Liver (tissue), 9 donors: Measurements from ENCODE around the gene SDF2L1. TPM values are rescaled to one million over a fixed set of nuclear protein-coding genes. Genes with fewer than 3 reads are reported as not detected.

ENCODE experiments used
- DNase-seq: peaks from one replicate; pipeline ENCODE4 v3.0.0-alpha.2; 2017; ENCODE audit warnings: low spot score
- H3K27ac ChIP-seq, 2 donors: one replicate each; pipeline ENCODE4 v1.7.0; 2013; ENCODE audit warnings: inconsistent platforms in 2 of 2, low read length in 2 of 2, control low read depth in 1 of 2, low read depth in 1 of 2, mild to moderate bottlenecking in 1 of 2
- H3K27me3 ChIP-seq, 4 donors: one replicate each; pipeline versions ENCODE4 v1.6.1 to v1.7.0; 2013; ENCODE audit warnings: low read length in 3 of 4, inconsistent platforms in 1 of 4, mild to moderate bottlenecking in 1 of 4, moderate library complexity in 1 of 4; ENCODE audit not compliant: control insufficient read depth in 4 of 4, insufficient read depth in 4 of 4
- H3K36me3 ChIP-seq, 4 donors: one replicate each; pipeline versions ENCODE4 v1.6.1 to v1.7.0; 2013; ENCODE audit warnings: low read length in 3 of 4, mild to moderate bottlenecking in 3 of 4, low read depth in 1 of 4, moderate library complexity in 1 of 4; ENCODE audit not compliant: control insufficient read depth in 4 of 4, insufficient read depth in 3 of 4
- H3K4me1 ChIP-seq, 4 donors: one replicate each; pipeline versions ENCODE4 v1.6.1 to v1.7.0; 2013; ENCODE audit warnings: low read length in 3 of 4, mild to moderate bottlenecking in 3 of 4, moderate library complexity in 1 of 4; ENCODE audit not compliant: control insufficient read depth in 4 of 4, insufficient read depth in 4 of 4
- H3K4me3 ChIP-seq, 3 donors: one replicate each; pipeline versions ENCODE4 v1.6.1 to v1.7.0; 2013; ENCODE audit warnings: low read length in 3 of 3, control low read depth in 1 of 3, low read depth in 1 of 3, mild to moderate bottlenecking in 1 of 3
- H3K9ac ChIP-seq, 2 donors: one replicate each; pipeline ENCODE4 v1.7.0; 2013; ENCODE audit warnings: low read length in 2 of 2, mild to moderate bottlenecking in 2 of 2, moderate library complexity in 2 of 2, control low read depth in 1 of 2, low read depth in 1 of 2
- H3K9me3 ChIP-seq, 4 donors: one replicate each; pipeline versions ENCODE4 v1.6.1 to v1.7.0; 2013; ENCODE audit warnings: low read length in 3 of 4; ENCODE audit not compliant: control insufficient read depth in 4 of 4
- CTCF ChIP-seq: fragments of 150-350 bp; IDR thresholded peaks from 2 replicates; pipeline ENCODE4 v1.5.1; 2017; ENCODE audit warnings: improper control_type of control experiment, low read depth, low read length; ENCODE audit not compliant: missing input control
- EGR1 ChIP-seq, 2 donors: IDR thresholded peaks; 2 replicates each; pipeline ENCODE4 v1.6.1; 2016 to 2018; ENCODE audit warnings: antibody characterized with exemption in 2 of 2, low read depth in 2 of 2
- FOXA1 ChIP-seq: IDR thresholded peaks from 2 replicates; pipeline ENCODE4 v1.6.1; 2016; ENCODE audit warnings: antibody characterized with exemption
- FOXA2 ChIP-seq: IDR thresholded peaks from 2 replicates; pipeline ENCODE4 v1.6.1; 2016; ENCODE audit warnings: antibody characterized with exemption
- GABPA ChIP-seq, 2 donors: IDR thresholded peaks in 1 of 2; conservative IDR thresholded peaks in 1 of 2; 2 replicates each; pipeline ENCODE4 v1.6.1; 2016; ENCODE audit warnings: antibody characterized with exemption in 2 of 2, mild to moderate bottlenecking in 1 of 2, moderate library complexity in 1 of 2
- HNF4A ChIP-seq, 2 donors: conservative IDR thresholded peaks; 2 replicates each; pipeline ENCODE4 v1.6.1; 2016; ENCODE audit warnings: antibody characterized with exemption in 2 of 2, mild to moderate bottlenecking in 2 of 2
- HNF4G ChIP-seq: IDR thresholded peaks from 2 replicates; pipeline ENCODE4 v1.6.1; 2016; ENCODE audit warnings: antibody characterized with exemption
- JUND ChIP-seq, 2 donors: IDR thresholded peaks; 2 replicates each; pipeline ENCODE4 v1.6.1; 2016; ENCODE audit warnings: antibody characterized with exemption in 2 of 2
- NR2F2 ChIP-seq: IDR thresholded peaks from 2 replicates; pipeline ENCODE4 v1.6.1; 2016; ENCODE audit warnings: antibody characterized with exemption
- RAD21 ChIP-seq, 2 donors: IDR thresholded peaks; 2 replicates each; pipeline ENCODE4 v1.6.1; 2016; ENCODE audit warnings: antibody characterized with exemption in 2 of 2, mild to moderate bottlenecking in 2 of 2
- REST ChIP-seq: IDR thresholded peaks from 2 replicates; pipeline ENCODE4 v1.6.1; 2016; ENCODE audit warnings: antibody characterized with exemption, mild to moderate bottlenecking
- RXRA ChIP-seq, 2 donors: IDR thresholded peaks; 2 replicates each; pipeline ENCODE4 v1.6.1; 2017 to 2018; ENCODE audit warnings: antibody characterized with exemption in 2 of 2, mild to moderate bottlenecking in 1 of 2
- SP1 ChIP-seq: IDR thresholded peaks from 2 replicates; pipeline ENCODE4 v1.6.1; 2018; ENCODE audit warnings: antibody characterized with exemption, mild to moderate bottlenecking
- TAF1 ChIP-seq: conservative IDR thresholded peaks from 2 replicates; pipeline ENCODE4 v1.6.1; 2016; ENCODE audit warnings: antibody characterized with exemption, mild to moderate bottlenecking
- YY1 ChIP-seq: IDR thresholded peaks from 2 replicates; pipeline ENCODE4 v1.6.1; 2016; ENCODE audit warnings: antibody characterized with exemption, mild to moderate bottlenecking
- WGBS: extraction: QIAGEN DNeasy Blood & Tissue Kit; methylation state at CpG from one replicate; pipeline ENCODE4 v1.1.7; 2013; 5-methylcytosine and 5-hydroxymethylcytosine counted together
- polyA plus RNA-seq, 2 donors: library from polyadenylated mRNA; stranded (reverse) in 1 of 2; unstranded in 1 of 2; fragments of 200-250 nt in 1 of 2; fragments of >200 nt in 1 of 2; fragmentation: Nextera tagmentation in 1 of 2; extraction: Ambion mirVana in 1 of 2; gene quantifications; one replicate each; pipeline versions ENCODE4 v1.2.1 to v1.2.3, GENCODE V29; 2013 to 2015
- total RNA-seq, 2 donors: library from RNA; depleted of rRNA; stranded (reverse); fragments of >200 nt; gene quantifications; one replicate each; pipeline ENCODE4 v1.2.3, GENCODE V29; 2014
- TF ChIP-seq, protein P1 (sequence below): IDR thresholded peaks from 2 replicates; pipeline ENCODE4 v1.6.1; 2016; ENCODE audit warnings: antibody characterized with exemption
- TF ChIP-seq, protein P2 (sequence below): IDR thresholded peaks from 2 replicates; pipeline ENCODE4 v1.6.1; 2016; ENCODE audit warnings: antibody characterized with exemption
- TF ChIP-seq, protein P3 (sequence below): IDR thresholded peaks from 2 replicates; pipeline ENCODE4 v1.6.1; 2016; ENCODE audit warnings: antibody characterized with exemption
- donor health status: healthy.
- donor health status: healthy.
- donor health status: healthy.
- donor health status: healthy.
- donor health status: healthy.

SDF2L1 gene
- total and polyA plus RNA-seq, 4 donors = 36.3 to 173 (median 82.9) TPM

GRCh38 chr22:21592422-21592821 is 49.7 kb upstream of the SDF2L1 start:
- 96% methylated on average over 3 of the region's 3 CpGs for WGBS
- Histone ChIP-seq H3K27ac (no peak overlapping the region), H3K9me3 (no peaks in the 10 kb centered on the region), H3K4me1 (peaks cover 0 to 7% (median 1%) of the 10 kb centered on the region in 4 donors), H3K36me3 (peaks cover 0 to 30% (median 22%) of the 10 kb centered on the region in 4 donors), H3K9ac (no peak overlapping the region), H3K27me3 (no peaks in the 10 kb centered on the region), H3K4me3 (no peak overlapping the region)
- no peak for TF ChIP-seq TAF1
- TF ChIP-seq RAD21 (IDR thresholded peaks at IDR 0.05) = no peak
- TF ChIP-seq FOXA2 = no peak
- TF ChIP-seq HNF4G = no peak
- TF ChIP-seq GABPA (IDR thresholded peaks at IDR 0.05 in 1 of 2, conservative IDR thresholded peaks at IDR 0.05 in 1 of 2) = no peak
- no peak for TF ChIP-seq RXRA (IDR thresholded peaks at IDR 0.05)
- TF ChIP-seq CTCF = no peak
- TF ChIP-seq, protein P1, sequence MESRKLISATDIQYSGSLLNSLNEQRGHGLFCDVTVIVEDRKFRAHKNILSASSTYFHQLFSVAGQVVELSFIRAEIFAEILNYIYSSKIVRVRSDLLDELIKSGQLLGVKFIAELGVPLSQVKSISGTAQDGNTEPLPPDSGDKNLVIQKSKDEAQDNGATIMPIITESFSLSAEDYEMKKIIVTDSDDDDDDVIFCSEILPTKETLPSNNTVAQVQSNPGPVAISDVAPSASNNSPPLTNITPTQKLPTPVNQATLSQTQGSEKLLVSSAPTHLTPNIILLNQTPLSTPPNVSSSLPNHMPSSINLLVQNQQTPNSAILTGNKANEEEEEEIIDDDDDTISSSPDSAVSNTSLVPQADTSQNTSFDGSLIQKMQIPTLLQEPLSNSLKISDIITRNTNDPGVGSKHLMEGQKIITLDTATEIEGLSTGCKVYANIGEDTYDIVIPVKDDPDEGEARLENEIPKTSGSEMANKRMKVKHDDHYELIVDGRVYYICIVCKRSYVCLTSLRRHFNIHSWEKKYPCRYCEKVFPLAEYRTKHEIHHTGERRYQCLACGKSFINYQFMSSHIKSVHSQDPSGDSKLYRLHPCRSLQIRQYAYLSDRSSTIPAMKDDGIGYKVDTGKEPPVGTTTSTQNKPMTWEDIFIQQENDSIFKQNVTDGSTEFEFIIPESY = no peak
- TF ChIP-seq, protein P2, sequence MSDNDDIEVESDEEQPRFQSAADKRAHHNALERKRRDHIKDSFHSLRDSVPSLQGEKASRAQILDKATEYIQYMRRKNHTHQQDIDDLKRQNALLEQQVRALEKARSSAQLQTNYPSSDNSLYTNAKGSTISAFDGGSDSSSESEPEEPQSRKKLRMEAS = no peak
- no peak for TF ChIP-seq JUND (IDR thresholded peaks at IDR 0.05)
- TF ChIP-seq YY1 = no peak
- TF ChIP-seq, protein P3, sequence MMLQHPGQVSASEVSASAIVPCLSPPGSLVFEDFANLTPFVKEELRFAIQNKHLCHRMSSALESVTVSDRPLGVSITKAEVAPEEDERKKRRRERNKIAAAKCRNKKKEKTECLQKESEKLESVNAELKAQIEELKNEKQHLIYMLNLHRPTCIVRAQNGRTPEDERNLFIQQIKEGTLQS = no peak
- no peak for TF ChIP-seq NR2F2
- TF ChIP-seq EGR1 (IDR thresholded peaks at IDR 0.05; ENCODE audit: low read depth in 2 of 2) = no peak
- no peak for TF ChIP-seq HNF4A (conservative IDR thresholded peaks at IDR 0.05)
- TF ChIP-seq SP1 = no peak
- TF ChIP-seq FOXA1 = no peak
- no peak for TF ChIP-seq REST
- no peak for DNase-seq
